A673 (cell line): ENCODE results near the gene PJA1. TPM values are rescaled to one million over a fixed set of nuclear protein-coding genes. Genes with fewer than 3 reads are reported as not detected.

ENCODE experiments used
- BruUV-seq: library from RNA; stranded (reverse); fragments of 400-500 nt; replicated peaks from 2 replicates; lab custom pipeline; 2021; lab: Mats Ljungman, UMichigan
- CTCF ChIA-PET: fragments of 300-600 bp; sonication (Branson Sonifier 250); formaldehyde crosslinking; loops from one replicate; lab custom pipeline; 2022; ENCODE audit warnings: antibody characterized with exemption; lab: Charles Lee
- POLR2A ChIA-PET: fragments of 300-600 bp; sonication (Branson Sonifier 250); formaldehyde crosslinking; loops from one replicate; lab custom pipeline; 2022; ENCODE audit warnings: antibody characterized with exemption; ENCODE audit not compliant: low non-redundant PET; lab: Charles Lee
- DNase-seq: peaks from one replicate; pipeline ENCODE4 v3.0.0-alpha.2; 2015; ENCODE audit warnings: low spot score
- H3K27ac ChIP-seq: fragments of 200-600 bp; sonication (generic); 2 replicates; pipeline ENCODE4 v1.5.1; 2016; ENCODE audit warnings: mixed run types, low read depth, mild to moderate bottlenecking, mixed read lengths, antibody characterized with exemption, low read length; ENCODE audit not compliant: poor library complexity, severe bottlenecking
- H3K27me3 ChIP-seq: fragments of 200-600 bp; sonication (generic); replicated peaks from 2 replicates; pipeline ENCODE4 v1.6.1; 2017; ENCODE audit warnings: mixed run types, low read depth, mild to moderate bottlenecking, mixed read lengths, antibody characterized with exemption, low read length; ENCODE audit not compliant: insufficient read depth, poor library complexity
- H3K36me3 ChIP-seq: fragments of 200-600 bp; sonication (generic); 2 replicates; pipeline ENCODE4 v1.6.1; 2016; ENCODE audit warnings: mixed run types, mild to moderate bottlenecking, mixed read lengths, antibody characterized with exemption, low read length; ENCODE audit not compliant: insufficient read depth, poor library complexity, severe bottlenecking
- H3K4me1 ChIP-seq: fragments of 200-600 bp; sonication (generic); 2 replicates; pipeline ENCODE4 v1.6.1; 2017; ENCODE audit warnings: mixed run types, mild to moderate bottlenecking, mixed read lengths, antibody characterized with exemption, low read length; ENCODE audit not compliant: insufficient read depth, poor library complexity, severe bottlenecking
- H3K4me3 ChIP-seq: fragments of 200-600 bp; sonication (generic); 2 replicates; pipeline ENCODE4 v1.5.1; 2016; ENCODE audit warnings: low read depth, mixed run types, mild to moderate bottlenecking, mixed read lengths, low read length; ENCODE audit not compliant: poor library complexity, severe bottlenecking
- H3K9me3 ChIP-seq: fragments of 200-600 bp; sonication (generic); 2 replicates; pipeline ENCODE4 v1.6.1; 2016; ENCODE audit warnings: mixed run types, low read depth, mild to moderate bottlenecking, mixed read lengths, antibody characterized with exemption, low read length; ENCODE audit not compliant: poor library complexity, severe bottlenecking
- CTCF ChIP-seq: fragments of 300-800, 200-600 bp; sonication (generic); conservative IDR thresholded peaks from 2 replicates; pipeline ENCODE4 v1.5.1; 2017; ENCODE audit warnings: low read depth, mild to moderate bottlenecking, antibody characterized with exemption, low read length, moderate library complexity, mixed read lengths
- EZH2 ChIP-seq: fragments of 200-600 bp; sonication (generic); IDR thresholded peaks from 2 replicates; pipeline ENCODE4 v1.6.1; 2017; ENCODE audit warnings: borderline replicate concordance, low read depth, mild to moderate bottlenecking, mixed read lengths, antibody characterized with exemption, low read length; ENCODE audit not compliant: poor library complexity, severe bottlenecking
- intact Hi-C: fragments of 100-400 bp; cut with micrococcal nuclease; formaldehyde crosslinking; loops from one replicate; pipeline ENCODE4 v1.10.0; 2022; ENCODE audit not compliant: unreplicated experiment
- total RNA-seq: library from RNA; stranded (reverse); gene quantifications from 2 replicates; pipeline ENCODE4 v1.2.3, GENCODE V29; 2021

Gene PJA1
- total RNA-seq, 1 experiment from 2014 or later = 36.0 TPM

GRCh38 chrX:69119122-69119521 lies 46.1 kb downstream of the PJA1 start:
- no peaks in the 10 kb centered on the region for H3K27me3 ChIP-seq
- DNase-seq = no peak
- H3K9me3 ChIP-seq = no peaks in the 10 kb centered on the region
- no peaks in the 10 kb centered on the region for H3K36me3 ChIP-seq
- H3K4me1 ChIP-seq = peaks cover 19% of the 10 kb centered on the region
- H3K27ac ChIP-seq = no peak overlapping the region
- no TSS peak for BruUV-seq
- CTCF ChIA-PET = interaction anchor here (0.8 kb wide), 1 partner anchor 25 kb away, joined by 6 read pairs; no protein-coding TSS in a partner anchor
- POLR2A ChIA-PET = no interaction called here
- no peak overlapping the region for H3K4me3 ChIP-seq
- TF ChIP-seq EZH2 (no peak), CTCF (0 out of 2 replicates have a peak, but pooled peaks have one; percentile 21)
- intact Hi-C loops = no loop called here

- CTCF ChIA-PET = no interaction called here
- peaks cover 19% of the 10 kb centered on the region for H3K4me1 ChIP-seq
- peak; percentile 49 for DNase-seq
- H3K4me3 ChIP-seq = no peak overlapping the region
- intact Hi-C loops = no loop called here
- POLR2A ChIA-PET = no interaction called here
- H3K27ac ChIP-seq = no peak overlapping the region
- no peaks in the 10 kb centered on the region for H3K9me3 ChIP-seq
- H3K36me3 ChIP-seq = no peaks in the 10 kb centered on the region
- no peaks in the 10 kb centered on the region for H3K27me3 ChIP-seq
- TF ChIP-seq EZH2 = no peak
- TF ChIP-seq CTCF = no peak
- no TSS peak for BruUV-seq
Observed at GRCh38 chrX:69117876-69118526, 47.3 kb downstream of the PJA1 start.

- no peaks in the 10 kb centered on the region for H3K36me3 ChIP-seq
- BruUV-seq = no TSS peak
- POLR2A ChIA-PET = no interaction called here
- no peaks in the 10 kb centered on the region for H3K9me3 ChIP-seq
- intact Hi-C loops = no loop called here
- TF ChIP-seq EZH2 (no peak), CTCF (no peak)
- DNase-seq = no peak
- CTCF ChIA-PET = no interaction called here
- H3K27ac ChIP-seq = no peak overlapping the region
- H3K27me3 ChIP-seq = no peaks in the 10 kb centered on the region
- no peak overlapping the region for H3K4me3 ChIP-seq
- peaks cover 10% of the 10 kb centered on the region for H3K4me1 ChIP-seq
Observed at GRCh38 chrX:69116077-69116476, 49.2 kb downstream of the PJA1 start.
